Measurements from ENCODE around the gene TPGS2. TPM values are rescaled to one million over a fixed set of nuclear protein-coding genes. Genes with fewer than 3 reads are reported as not detected.

The TPGS2 gene
- polyA plus RNA-seq, 1 donor from 2014 or later = 217 TPM

GRCh38 chr18:36843199-36843598 is 14.4 kb upstream of the TPGS2 start:
- Histone ChIP-seq H3K36me3 (ENCODE audit: insufficient read depth, low read length) (no peaks in the 10 kb centered on the region), H3K9me3 (ENCODE audit: low read length) (no peaks in the 10 kb centered on the region), H3K9ac (ENCODE audit: low read length) (no peak overlapping the region), H2AFZ (ENCODE audit: low read depth, low read length) (no peak overlapping the region), H3K9me2 (ENCODE audit: insufficient read depth, low read length) (no peaks in the 10 kb centered on the region), H3K27me3 (ENCODE audit: insufficient read depth, low read depth, low read length) (no peaks in the 10 kb centered on the region), H3K4me3 (ENCODE audit: low read length) (no peak overlapping the region), H3K79me2 (replicated peaks; ENCODE audit: insufficient read depth, low read length) (no peaks in the 10 kb centered on the region), H4K20me1 (ENCODE audit: insufficient read depth) (no peaks in the 10 kb centered on the region), H3K4me2 (ENCODE audit: low read length) (no peak overlapping the region), H3F3A (ENCODE audit: insufficient read depth, low read length, poor library complexity, severe bottlenecking) (no peaks in the 10 kb centered on the region), H3K27ac (ENCODE audit: low read length) (no peak overlapping the region)
- TF ChIP-seq POLR2AphosphoS5 (IDR thresholded peaks at IDR 0.05) (no peak), MXI1 (conservative IDR thresholded peaks at IDR 0.05; ENCODE audit: poor library complexity, severe bottlenecking) (no peak), RAD21 (conservative IDR thresholded peaks at IDR 0.05) (no peak), CTCF (IDR thresholded peaks at IDR 0.05; ENCODE audit: poor library complexity, severe bottlenecking) (no peak), EZH2 (IDR thresholded peaks at IDR 0.05; ENCODE audit: borderline replicate concordance, insufficient read depth, low read length, poor library complexity, severe bottlenecking) (no peak), TAF1 (IDR thresholded peaks at IDR 0.05; ENCODE audit: low read depth) (no peak), SMC3 (conservative IDR thresholded peaks at IDR 0.05; ENCODE audit: poor library complexity) (no peak), EP300 (conservative IDR thresholded peaks at IDR 0.05; ENCODE audit: poor library complexity, severe bottlenecking) (no peak), REST (IDR thresholded peaks at IDR 0.05; ENCODE audit: borderline replicate concordance) (no peak)

- no peak overlapping the region for H3K27ac ChIP-seq (ENCODE audit: low read length)
- H3F3A ChIP-seq (ENCODE audit: insufficient read depth, low read length, poor library complexity, severe bottlenecking) = no peaks in the 10 kb centered on the region
- TF ChIP-seq POLR2AphosphoS5 (IDR thresholded peaks at IDR 0.05) = no peak
- TF ChIP-seq REST (IDR thresholded peaks at IDR 0.05; ENCODE audit: borderline replicate concordance) = no peak
- TF ChIP-seq EP300 (conservative IDR thresholded peaks at IDR 0.05; ENCODE audit: poor library complexity, severe bottlenecking) = no peak
Measured at GRCh38 chr18:36839835-36840234, 11.0 kb upstream of the TPGS2 start.

More at GRCh38 chr18:36839835-36840234, 11.0 kb upstream of the TPGS2 start:
- H3K9me2 ChIP-seq (ENCODE audit: insufficient read depth, low read length) = no peaks in the 10 kb centered on the region
- no peak overlapping the region for H3K4me3 ChIP-seq (ENCODE audit: low read length)
- H3K79me2 ChIP-seq (replicated peaks; ENCODE audit: insufficient read depth, low read length) = no peaks in the 10 kb centered on the region
- H4K20me1 ChIP-seq (ENCODE audit: insufficient read depth) = no peaks in the 10 kb centered on the region
- no peaks in the 10 kb centered on the region for H3K27me3 ChIP-seq (ENCODE audit: insufficient read depth, low read depth, low read length)
- H2AFZ ChIP-seq (ENCODE audit: low read depth, low read length) = no peak overlapping the region
- H3K4me2 ChIP-seq (ENCODE audit: low read length) = no peak overlapping the region
- no peaks in the 10 kb centered on the region for H3K36me3 ChIP-seq (ENCODE audit: insufficient read depth, low read length)
- H3K9me3 ChIP-seq (ENCODE audit: low read length) = peaks cover 4% of the 10 kb centered on the region
- no peak overlapping the region for H3K9ac ChIP-seq (ENCODE audit: low read length)

Data from neural cell (in vitro differentiated cells).